Esophagus muscularis mucosa (tissue), 4 donors: ENCODE data around the gene DMPK. TPM values are rescaled to one million over a fixed set of nuclear protein-coding genes. Genes with fewer than 3 reads are reported as not detected.
A peak's percentile ranks its signal among the peaks of the same experiment; 100 is the strongest.

Experiments
- DNase-seq: peaks from one replicate; pipeline ENCODE4 v3.0.0-alpha.2; 2017; ENCODE audit errors: extremely low spot score
- H3K27ac ChIP-seq, 4 donors: fragments of 200-600 bp; sonication (generic); replicated peaks in 1 of 4; 1 replicate in 3 of 4; 2 replicates in 1 of 4; pipeline ENCODE4 v1.5.1; 2016 to 2019; ENCODE audit warnings: mild to moderate bottlenecking in 1 of 4
- H3K27me3 ChIP-seq, 4 donors: fragments of 200-600 bp; sonication (generic); one replicate each; pipeline versions ENCODE4 v1.5.1 to v1.6.0; 2016 to 2019
- H3K36me3 ChIP-seq, 4 donors: fragments of 200-600 bp; sonication (generic); one replicate each; pipeline ENCODE4 v1.5.1; 2016 to 2019
- H3K4me1 ChIP-seq, 4 donors: fragments of 200-600 bp; sonication (generic); one replicate each; pipeline ENCODE4 v1.5.1; 2016 to 2019
- H3K4me3 ChIP-seq, 4 donors: fragments of 200-600 bp; sonication (generic); 1 replicate in 2 of 4; 2 replicates in 2 of 4; pipeline ENCODE4 v1.5.1; 2016 to 2019; ENCODE audit warnings: mild to moderate bottlenecking in 4 of 4, moderate library complexity in 1 of 4
- H3K9me3 ChIP-seq, 4 donors: fragments of 200-600 bp; sonication (generic); 1 replicate in 3 of 4; 2 replicates in 1 of 4; pipeline ENCODE4 v1.5.1; 2016 to 2019
- EP300 ChIP-seq: sonication (generic); formaldehyde crosslinking; IDR thresholded peaks from one replicate; pipeline ENCODE4 v1.6.1; 2017; ENCODE audit warnings: antibody characterized with exemption
- POLR2A ChIP-seq: fragments of 450-650 bp; IDR thresholded peaks from one replicate; pipeline ENCODE4 v1.6.1; 2017; ENCODE audit warnings: antibody characterized with exemption, moderate library complexity, mild to moderate bottlenecking, low read depth
- POLR2AphosphoS5 ChIP-seq, 2 donors: sonication (generic); formaldehyde crosslinking; IDR thresholded peaks; one replicate each; pipeline ENCODE4 v1.6.1; 2017; ENCODE audit warnings: antibody characterized with exemption in 2 of 2
- WGBS: methylation state at CpG from one replicate; pipeline ENCODE4 v1.1.5; 2018; 5-methylcytosine and 5-hydroxymethylcytosine counted together
- intact Hi-C: fragments of 100-400 bp; cut with DNase I; formaldehyde crosslinking; loops from one replicate; pipeline ENCODE4 v1.15.1; 2023
- total RNA-seq, 4 donors: library from RNA; depleted of rRNA; stranded (reverse); fragments of >200 nt; gene quantifications; one replicate each; pipeline versions ENCODE4 v1.1.0 to v1.2.1, GENCODE V29; 2016
- TF ChIP-seq, protein P1 (sequence below), 3 experiments: fragments of 200-600 bp in 2 of 3; fragments of 450-650 bp in 1 of 3; sonication (generic) in 2 of 3; IDR thresholded peaks; one replicate each; pipeline ENCODE4 v1.5.1; 2017 to 2019; ENCODE audit warnings: antibody characterized with exemption in 3 of 3, mild to moderate bottlenecking in 2 of 3, moderate library complexity in 1 of 3

DMPK gene
- total RNA-seq, 4 donors from 2014 or later: 247 to 487 (median 347) TPM

DNA sequence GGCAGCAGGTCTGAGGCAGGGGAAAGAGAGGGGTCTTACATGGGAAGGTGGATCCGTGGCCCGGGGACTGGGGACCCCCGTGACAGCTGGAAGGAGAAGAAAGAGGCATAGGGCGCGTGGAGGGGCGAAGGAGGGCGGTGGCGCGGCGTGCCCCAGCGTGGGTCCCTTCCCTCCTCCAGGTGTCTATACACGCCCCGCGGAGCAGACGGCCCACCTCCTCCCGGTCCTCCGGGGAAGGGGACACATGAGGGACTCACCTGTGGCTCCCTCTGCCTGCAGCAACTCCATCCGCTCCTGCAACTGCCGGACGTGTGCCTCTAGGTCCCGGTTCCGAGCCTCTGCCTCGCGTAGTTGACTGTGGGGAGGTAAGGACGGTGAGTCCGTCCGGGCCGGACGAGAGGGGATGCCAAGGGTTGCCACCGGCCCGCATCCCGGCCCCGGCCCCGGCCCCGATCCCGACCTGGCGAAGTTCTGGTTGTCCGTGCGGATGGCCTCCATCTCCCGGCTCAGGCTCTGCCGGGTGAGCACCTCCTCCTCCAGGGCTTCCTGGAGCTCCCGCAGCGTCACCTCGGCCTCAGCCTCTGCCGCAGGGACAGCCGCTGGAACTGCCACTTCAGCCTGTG lies 10.9 kb downstream of the DMPK start:
- WGBS: 82% methylated on average over 28 of the region's 46 CpGs
- peak overlapping the region in 3 of 4 donors; percentile 87 to 98 (median 91) for H3K4me3 ChIP-seq

DNA sequence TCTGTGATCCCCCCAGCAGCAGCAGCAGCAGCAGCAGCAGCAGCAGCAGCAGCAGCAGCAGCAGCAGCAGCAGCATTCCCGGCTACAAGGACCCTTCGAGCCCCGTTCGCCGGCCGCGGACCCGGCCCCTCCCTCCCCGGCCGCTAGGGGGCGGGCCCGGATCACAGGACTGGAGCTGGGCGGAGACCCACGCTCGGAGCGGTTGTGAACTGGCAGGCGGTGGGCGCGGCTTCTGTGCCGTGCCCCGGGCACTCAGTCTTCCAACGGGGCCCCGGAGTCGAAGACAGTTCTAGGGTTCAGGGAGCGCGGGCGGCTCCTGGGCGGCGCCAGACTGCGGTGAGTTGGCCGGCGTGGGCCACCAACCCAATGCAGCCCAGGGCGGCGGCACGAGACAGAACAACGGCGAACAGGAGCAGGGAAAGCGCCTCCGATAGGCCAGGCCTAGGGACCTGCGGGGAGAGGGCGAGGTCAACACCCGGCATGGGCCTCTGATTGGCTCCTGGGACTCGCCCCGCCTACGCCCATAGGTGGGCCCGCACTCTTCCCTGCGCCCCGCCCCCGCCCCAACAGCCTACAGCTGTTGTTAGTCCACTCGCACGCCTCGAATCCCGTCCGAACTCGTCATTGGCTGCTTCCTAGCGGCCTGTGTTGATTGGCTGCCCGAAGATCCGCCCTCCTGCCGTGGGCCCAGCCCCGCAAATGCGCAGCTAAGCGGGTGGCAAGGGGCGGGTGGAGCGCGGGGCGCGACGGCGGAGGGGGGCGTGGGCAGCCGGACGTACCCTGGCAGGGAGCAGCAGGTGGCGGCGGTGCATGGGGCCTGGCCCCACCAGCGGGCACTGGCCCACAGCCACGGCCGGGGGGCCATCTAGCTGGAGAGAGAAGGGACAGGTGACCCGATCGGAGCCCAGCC lies 11.8 kb downstream of the DMPK start:
- TF ChIP-seq POLR2AphosphoS5 (IDR thresholded peaks at IDR 0.05): peak; percentile 77 to 89
- peak; percentile 5 for TF ChIP-seq POLR2A
- TF ChIP-seq, protein P1, sequence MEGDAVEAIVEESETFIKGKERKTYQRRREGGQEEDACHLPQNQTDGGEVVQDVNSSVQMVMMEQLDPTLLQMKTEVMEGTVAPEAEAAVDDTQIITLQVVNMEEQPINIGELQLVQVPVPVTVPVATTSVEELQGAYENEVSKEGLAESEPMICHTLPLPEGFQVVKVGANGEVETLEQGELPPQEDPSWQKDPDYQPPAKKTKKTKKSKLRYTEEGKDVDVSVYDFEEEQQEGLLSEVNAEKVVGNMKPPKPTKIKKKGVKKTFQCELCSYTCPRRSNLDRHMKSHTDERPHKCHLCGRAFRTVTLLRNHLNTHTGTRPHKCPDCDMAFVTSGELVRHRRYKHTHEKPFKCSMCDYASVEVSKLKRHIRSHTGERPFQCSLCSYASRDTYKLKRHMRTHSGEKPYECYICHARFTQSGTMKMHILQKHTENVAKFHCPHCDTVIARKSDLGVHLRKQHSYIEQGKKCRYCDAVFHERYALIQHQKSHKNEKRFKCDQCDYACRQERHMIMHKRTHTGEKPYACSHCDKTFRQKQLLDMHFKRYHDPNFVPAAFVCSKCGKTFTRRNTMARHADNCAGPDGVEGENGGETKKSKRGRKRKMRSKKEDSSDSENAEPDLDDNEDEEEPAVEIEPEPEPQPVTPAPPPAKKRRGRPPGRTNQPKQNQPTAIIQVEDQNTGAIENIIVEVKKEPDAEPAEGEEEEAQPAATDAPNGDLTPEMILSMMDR (IDR thresholded peaks at IDR 0.05): peak; percentile 93 to 98 (median 97)
- no peak for TF ChIP-seq EP300
- no peaks in the 10 kb centered on the region for H3K9me3 ChIP-seq
- 16% methylated on average over 5 of the region's 79 CpGs for WGBS
- intact Hi-C loops: no loop called here
- peak overlapping the region; percentile 91 to 98 (median 97) for H3K27ac ChIP-seq
- DNase-seq: peak; percentile 99
- no peaks in the 10 kb centered on the region for H3K27me3 ChIP-seq
- peaks cover 9 to 41% (median 23%) of the 10 kb centered on the region in 4 donors for H3K36me3 ChIP-seq
- H3K4me3 ChIP-seq: peak overlapping the region; percentile 87 to 98 (median 92)
- H3K4me1 ChIP-seq: peaks cover 29 to 62% (median 52%) of the 10 kb centered on the region in 4 donors

More for the DNA sequence above, 10.9 kb downstream of the DMPK start:
- no peaks in the 10 kb centered on the region for H3K27me3 ChIP-seq
- DNase-seq: no peak
- intact Hi-C loops: no loop called here
- H3K27ac ChIP-seq: peak overlapping the region; percentile 91 to 98 (median 97)
- peaks cover 19 to 52% (median 42%) of the 10 kb centered on the region in 4 donors for H3K4me1 ChIP-seq
- TF ChIP-seq POLR2A: no peak
- no peak for TF ChIP-seq EP300
- TF ChIP-seq, protein P1 (IDR thresholded peaks at IDR 0.05): no peak
- no peak for TF ChIP-seq POLR2AphosphoS5 (IDR thresholded peaks at IDR 0.05)
- H3K36me3 ChIP-seq: peaks cover 11 to 44% (median 25%) of the 10 kb centered on the region in 4 donors
- H3K9me3 ChIP-seq: no peaks in the 10 kb centered on the region

DNA sequence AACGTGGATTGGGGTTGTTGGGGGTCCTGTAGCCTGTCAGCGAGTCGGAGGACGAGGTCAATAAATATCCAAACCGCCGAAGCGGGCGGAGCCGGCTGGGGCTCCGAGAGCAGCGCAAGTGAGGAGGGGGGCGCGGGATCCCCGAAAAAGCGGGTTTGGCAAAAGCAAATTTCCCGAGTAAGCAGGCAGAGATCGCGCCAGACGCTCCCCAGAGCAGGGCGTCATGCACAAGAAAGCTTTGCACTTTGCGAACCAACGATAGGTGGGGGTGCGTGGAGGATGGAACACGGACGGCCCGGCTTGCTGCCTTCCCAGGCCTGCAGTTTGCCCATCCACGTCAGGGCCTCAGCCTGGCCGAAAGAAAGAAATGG lies 12.5 kb downstream of the DMPK start:
- TF ChIP-seq EP300: no peak
- TF ChIP-seq POLR2A: no peak
- TF ChIP-seq POLR2AphosphoS5 (IDR thresholded peaks at IDR 0.05): no peak
- TF ChIP-seq, protein P1 (IDR thresholded peaks at IDR 0.05): no peak
- DNase-seq: no peak
- intact Hi-C loops: loop anchor here (1.0 kb wide), 1 partner anchor 29 kb away; no protein-coding TSS in a partner anchor

DNA sequence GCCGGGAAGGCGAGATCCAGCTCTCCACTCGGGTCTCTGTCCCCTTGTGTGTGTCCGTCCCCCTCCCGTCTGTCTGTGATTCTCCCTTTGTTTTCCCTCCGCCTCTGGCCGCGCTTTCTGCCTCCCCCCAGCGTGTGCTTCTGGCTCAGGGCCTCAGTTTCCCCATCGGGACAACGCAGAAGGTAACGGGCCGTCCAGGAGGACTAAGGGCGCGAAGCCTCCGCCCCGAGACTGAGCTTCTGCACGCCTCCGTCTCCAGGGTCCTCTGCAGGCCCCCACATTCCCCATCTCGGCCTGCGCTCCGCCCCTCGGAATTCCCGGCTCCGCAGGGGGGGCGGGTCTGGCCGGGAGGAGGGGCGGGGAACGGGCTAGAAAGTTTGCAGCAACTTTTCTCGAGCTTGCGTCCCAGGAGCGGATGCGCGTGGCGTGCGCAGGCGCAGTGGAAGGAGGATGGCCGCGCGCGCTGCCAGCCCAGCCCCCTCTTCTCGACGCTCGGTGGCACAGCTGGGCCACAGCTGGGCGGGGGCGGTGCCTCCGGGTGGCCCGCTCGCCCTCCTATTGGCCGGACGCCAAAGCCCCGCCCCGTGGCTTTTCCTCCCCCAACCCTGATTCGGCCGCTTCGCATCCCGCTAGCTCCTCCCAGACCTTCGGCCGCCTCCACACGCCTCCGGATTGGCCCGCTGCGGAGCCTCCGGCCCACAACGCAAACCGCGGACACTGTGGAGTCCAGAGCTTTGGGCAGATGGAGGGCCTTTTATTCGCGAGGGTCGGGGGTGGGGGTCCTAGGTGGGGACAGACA lies 13.1 kb downstream of the DMPK start, which contains the start of gene SIX5:
SIX5 (minus strand) TSS at position 269 of the 799 bp plus-strand sequence. CDS start 408 bp downstream, outside the sequence.
- peak; percentile 98 to 99 for TF ChIP-seq POLR2AphosphoS5 (IDR thresholded peaks at IDR 0.05)
- TF ChIP-seq POLR2A: peak; percentile 84
- TF ChIP-seq EP300: no peak
- TF ChIP-seq, protein P1 (IDR thresholded peaks at IDR 0.05): peak in 1 of 3 experiments; percentile 6
- 0% methylated on average over 10 of the region's 70 CpGs for WGBS
- H3K36me3 ChIP-seq: peaks cover 0 to 31% (median 15%) of the 10 kb centered on the region in 4 donors
- intact Hi-C loops: loop anchor here (1.0 kb wide), 1 partner anchor 30 kb away; no protein-coding TSS in a partner anchor
- H3K4me1 ChIP-seq: peaks cover 42 to 75% (median 65%) of the 10 kb centered on the region in 4 donors
- no peaks in the 10 kb centered on the region for H3K9me3 ChIP-seq
- H3K27me3 ChIP-seq: no peaks in the 10 kb centered on the region
- peak within 1 kb of the TSS; percentile 87 to 98 (median 92) for H3K4me3 ChIP-seq
- H3K27ac ChIP-seq: peak within 1 kb of the TSS; percentile 91 to 98 (median 97)
- peak; percentile 99 for DNase-seq

More for the DNA sequence above, 12.5 kb downstream of the DMPK start:
- Histone ChIP-seq H3K36me3 (peaks cover 5 to 37% (median 21%) of the 10 kb centered on the region in 4 donors), H3K4me3 (peak overlapping the region; percentile 87 to 98 (median 92)), H3K27ac (peak overlapping the region; percentile 91 to 98 (median 97)), H3K9me3 (no peaks in the 10 kb centered on the region), H3K27me3 (no peaks in the 10 kb centered on the region), H3K4me1 (peaks cover 35 to 69% (median 58%) of the 10 kb centered on the region in 4 donors)
- WGBS: 1% methylated on average over 25 of the region's 28 CpGs
